Ecto neural progenitor cell (in vitro differentiated cells): Measurements from ENCODE around the gene CCDC7.
"Not testable (repeated sequence)": the region's sequence is repeated elsewhere in the genome, so short reads cannot be mapped to it uniquely, and the experiment has no call there.

Source experiments
- DNase-seq: peaks from one replicate; pipeline ENCODE4 v3.0.0-alpha.2; 2018; ENCODE audit warnings: low spot score

The CCDC7 gene

GRCh38 chr10:32888161-32888927 lies 442.4 kb downstream of the CCDC7 start:
- DNase-seq = no peak

DNA sequence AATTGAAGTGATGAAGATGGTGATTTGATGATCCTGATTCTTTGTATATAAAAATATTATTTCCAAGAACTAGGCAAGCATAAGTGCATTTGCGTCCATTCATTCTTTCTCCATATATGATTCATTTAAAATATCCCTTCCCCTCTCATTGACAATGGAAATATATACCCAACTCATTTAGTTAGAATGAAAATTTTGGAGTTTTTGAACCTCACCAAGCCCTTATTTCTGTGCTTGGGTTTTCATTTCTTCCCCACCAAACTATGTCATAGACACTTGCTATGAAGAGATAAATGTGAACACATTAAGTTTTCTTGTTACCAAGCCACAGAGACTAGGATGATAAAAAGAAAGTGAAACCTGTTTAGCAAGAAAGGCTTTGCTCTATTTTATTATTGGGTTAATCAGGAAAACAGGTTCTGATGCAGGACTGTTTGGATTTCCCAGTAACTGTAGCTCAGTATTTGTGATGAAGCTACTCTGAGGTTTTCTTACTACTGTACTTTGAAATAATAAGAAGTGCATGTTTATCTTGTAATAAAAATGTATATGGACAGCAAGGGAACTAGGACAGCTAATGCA lies 443.8 kb downstream of the CCDC7 start:
- DNase-seq = no peak

- DNase-seq = no peak
These were observed 444.5 kb downstream of the CCDC7 start for GRCh38 chr10:32890444-32890843.

DNA sequence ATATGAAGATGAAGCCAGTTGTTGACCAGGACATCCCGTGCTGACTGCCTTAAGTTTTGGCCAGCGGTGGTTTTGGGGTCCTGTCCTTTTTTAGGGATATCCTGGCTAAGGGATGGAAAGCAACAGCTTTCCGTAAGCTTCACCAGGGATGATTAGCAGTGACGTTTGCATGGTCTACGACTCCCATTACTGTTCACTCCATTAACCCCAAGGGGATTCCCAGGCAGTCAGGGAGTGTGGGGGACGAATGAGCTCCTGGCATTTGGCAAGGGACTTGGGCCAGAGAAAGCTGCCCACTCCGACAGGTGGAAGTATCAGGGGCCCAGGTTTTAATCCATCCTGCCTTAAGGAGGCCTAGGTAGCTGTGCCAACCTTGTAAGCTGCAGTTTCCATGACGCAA lies 445.3 kb downstream of the CCDC7 start:
- no peak for DNase-seq

DNA sequence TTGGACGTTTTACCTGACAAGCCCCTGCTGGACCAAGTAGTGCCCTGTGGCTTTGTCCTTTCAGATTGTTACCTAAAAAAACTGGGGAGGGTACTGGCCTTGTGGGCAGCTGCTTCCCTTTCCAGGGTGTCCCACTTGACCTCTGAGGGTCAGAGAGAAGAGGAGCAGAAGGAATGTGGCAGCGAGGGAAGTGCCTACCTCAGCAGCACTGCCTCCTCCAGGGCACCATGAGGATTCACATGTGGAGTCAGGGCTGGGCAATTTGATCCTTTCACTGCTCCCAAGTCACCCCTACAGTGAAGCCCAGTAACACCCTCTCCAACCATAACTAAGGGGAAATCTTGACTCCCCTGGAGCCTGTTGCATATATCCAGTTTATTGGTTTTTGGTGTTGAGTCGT lies 447.5 kb downstream of the CCDC7 start:
- DNase-seq = no peak

GRCh38 chr10:32893916-32894664 lies 448.1 kb downstream of the CCDC7 start:
- DNase-seq = no peak

DNA sequence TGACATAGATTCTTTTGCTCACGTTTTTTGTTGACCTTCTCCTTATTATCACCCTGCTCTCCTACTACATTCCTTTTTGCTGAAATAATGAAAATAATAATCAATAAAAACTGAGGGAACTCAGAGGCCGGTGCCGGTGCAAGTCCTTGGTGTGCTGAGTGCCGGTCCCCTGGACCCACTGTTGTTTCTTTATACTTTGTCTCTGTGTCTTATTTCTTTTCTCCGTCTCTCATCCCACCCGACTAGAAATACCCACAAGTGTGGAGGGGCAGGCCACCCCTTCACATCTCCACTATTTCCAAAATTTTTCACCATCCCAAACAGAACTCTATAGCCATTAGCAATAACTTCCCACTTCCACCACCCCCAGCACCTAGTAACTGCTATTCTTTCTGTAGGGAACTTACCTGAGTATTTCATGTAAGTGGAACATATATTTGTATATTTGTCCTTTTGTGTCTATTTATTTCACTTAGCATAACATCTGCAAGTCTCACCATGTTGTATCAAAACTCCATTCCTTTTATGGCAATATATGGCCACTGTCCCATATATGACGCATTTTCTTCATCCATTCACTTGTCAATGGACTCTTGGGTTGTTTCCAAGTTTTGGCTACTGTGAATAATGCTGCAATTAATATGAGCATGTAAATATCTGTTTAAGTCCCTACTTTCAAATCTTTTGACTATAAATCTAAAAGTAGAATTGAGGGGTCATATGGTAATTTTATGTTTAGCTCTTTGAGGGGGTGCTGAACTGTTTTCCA lies 449.4 kb downstream of the CCDC7 start:
- DNase-seq = not testable (repeated sequence)

GRCh38 chr10:32901815-32902214 lies 455.9 kb downstream of the CCDC7 start:
- DNase-seq = no peak

DNA sequence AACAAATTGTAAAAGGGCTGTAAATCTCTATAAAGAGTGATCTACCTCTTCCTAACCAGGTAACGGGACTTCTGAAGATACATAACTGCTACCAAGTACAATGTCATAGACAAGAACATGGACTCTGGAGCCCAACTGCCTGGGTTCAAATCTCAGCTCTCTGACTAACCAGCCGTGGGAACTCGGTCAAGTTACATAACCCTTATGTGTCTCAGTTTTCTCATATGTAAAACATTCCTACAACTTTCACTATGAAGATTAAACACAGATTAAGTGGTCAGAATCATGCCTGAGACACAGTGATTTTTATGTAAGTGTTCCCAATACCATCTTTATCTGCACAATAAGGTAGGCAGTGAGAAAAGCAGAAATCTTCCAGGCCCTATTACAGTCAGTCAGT lies 459.5 kb downstream of the CCDC7 start:
- no peak for DNase-seq

DNA sequence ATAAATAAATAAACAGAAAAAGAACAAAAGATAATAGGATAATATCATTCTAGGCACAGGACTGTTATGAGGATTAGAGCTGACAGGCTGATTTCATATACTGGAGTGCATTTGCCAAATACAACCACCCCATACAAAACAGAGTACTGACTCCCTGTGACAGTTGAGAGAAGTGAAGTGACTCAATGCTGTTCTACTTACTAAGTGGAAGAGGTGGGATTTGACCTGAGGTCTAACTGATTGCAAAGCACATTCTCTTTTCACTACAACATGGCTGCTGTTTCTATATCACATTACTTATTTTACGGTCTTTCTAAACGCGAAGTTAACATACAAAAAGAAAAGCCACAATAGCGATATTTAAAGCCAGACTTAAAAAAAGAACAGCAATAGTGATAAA lies 460.7 kb downstream of the CCDC7 start:
- DNase-seq = no peak

DNA sequence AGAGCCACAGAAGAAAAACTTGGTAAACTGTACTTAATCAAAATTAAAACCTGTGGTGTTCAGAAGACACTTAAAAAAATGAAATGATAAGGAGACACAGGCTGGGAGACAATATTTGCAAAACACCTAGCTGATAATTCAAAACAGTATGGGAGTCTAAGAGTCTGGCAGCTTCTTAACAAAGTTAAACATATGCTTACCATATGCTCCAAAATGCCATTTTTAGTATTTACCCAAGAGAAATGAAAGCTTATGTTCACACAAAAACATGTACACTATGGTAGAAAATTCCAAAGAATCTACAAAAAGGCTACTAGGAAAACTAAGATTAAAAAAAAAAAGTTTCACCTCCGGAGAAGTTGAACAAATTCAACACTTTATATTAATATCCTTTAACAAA lies 463.5 kb downstream of the CCDC7 start:
- DNase-seq = no peak

DNA sequence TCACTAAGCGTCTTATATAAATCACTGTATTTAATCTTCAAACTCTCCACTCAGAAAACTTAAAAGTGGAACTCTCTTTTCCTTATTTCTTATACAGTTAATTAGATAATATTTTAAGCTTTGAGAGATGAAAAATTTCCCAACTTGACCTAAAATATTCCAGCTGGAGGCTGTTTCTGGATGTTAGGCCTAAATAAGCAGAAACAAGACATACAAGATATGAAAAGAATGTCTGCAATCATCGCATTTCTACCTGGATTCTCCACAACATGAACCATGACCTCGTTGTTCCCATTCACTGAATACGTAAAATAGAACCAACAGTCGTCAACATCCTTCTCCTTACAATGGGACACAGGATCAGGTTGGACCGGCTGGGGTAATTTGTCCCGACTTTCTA lies 464.0 kb downstream of the CCDC7 start:
- DNase-seq = not testable (repeated sequence)

DNA sequence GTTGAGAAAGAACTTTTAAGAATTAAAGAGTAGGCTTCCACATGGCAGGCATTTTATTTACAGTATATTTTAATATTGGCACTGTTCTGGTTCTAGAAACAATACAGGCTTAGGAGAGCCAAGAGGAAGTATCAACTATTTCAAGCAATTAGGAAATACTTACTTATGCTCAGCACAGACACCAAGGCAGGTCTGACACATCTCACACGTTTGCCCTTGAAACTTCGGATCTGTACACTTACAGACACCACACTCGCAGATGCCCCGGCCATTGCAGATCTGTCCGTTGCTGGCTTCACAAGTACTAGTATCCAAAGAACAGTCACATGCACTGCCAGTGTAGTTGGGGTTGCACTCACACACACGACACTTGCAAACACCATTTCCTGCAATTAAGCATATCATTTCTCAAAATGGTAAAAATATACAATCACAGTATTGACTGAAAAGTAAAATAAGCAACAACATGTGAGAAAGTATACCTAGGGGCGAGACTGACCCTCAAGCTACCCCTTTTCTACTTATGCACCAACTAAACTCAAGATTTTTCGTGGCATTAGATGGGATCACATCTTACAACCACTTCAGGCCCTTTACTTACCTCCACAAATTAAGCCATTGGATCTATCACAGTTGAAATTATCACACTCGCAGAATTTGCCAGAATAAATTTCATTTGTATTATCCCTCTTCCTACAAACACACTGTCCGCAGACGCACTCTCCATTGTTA lies 465.5 kb downstream of the CCDC7 start:
- DNase-seq = no peak

DNA sequence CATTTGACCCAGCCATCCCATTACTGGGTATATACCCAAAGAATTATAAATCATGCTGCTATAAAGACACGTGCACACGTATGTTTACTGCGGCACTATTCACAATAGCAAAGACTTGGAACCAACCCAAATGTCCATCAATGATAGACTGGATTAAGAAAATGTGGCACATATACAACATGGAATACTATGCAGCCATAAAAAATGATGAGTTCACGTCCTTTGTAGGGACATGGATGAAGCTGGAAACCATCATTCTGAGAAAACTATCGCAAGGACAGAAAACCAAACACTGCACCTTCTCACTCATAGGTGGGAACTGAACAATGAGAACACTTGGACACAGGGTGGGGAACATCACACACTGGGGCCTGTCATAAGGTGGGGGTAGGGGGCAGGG lies 471.9 kb downstream of the CCDC7 start:
- DNase-seq = not testable (repeated sequence)

- DNase-seq = no peak
These were observed 476.2 kb downstream of the CCDC7 start for GRCh38 chr10:32922170-32922569.

DNA sequence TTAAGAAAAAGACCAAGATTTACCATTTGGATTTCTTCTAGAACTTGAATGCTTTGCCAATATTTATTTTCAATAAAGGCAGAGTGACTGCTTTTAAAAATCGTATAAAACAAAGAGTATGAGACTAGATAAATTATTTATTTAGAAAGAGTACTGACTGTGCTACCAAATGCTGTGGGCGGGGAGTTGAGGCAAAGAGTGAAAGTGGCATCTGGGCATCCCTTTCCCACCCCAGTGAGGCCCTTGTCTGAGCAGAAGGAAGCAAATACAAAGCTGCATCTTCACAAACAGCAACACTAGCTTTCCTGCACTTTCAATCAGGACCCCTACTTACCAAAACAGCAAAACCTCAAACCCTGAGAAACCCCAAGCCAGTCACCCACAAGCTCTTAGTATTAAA lies 477.2 kb downstream of the CCDC7 start:
- no peak for DNase-seq

DNA sequence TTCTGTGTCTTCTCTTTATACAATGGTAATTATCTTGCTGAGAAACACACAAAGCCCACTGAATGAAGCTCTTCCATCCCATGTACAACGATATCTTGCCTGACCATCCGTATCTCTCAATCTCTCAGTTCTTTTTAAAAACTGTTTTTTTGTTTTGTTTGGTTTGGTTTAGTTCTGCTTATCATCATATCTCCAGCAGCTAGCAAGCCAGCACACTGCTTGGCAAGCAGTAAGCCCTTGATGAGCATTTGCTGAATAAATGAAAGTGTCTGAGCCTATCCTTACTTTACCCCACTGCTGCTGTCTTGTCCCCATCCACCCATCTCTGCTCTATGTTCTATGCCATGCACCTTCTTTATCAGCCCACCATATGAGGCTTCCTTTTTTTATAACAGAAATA lies 477.9 kb downstream of the CCDC7 start:
- DNase-seq = no peak
